ENCODE measurements around the gene NGFR.

The NGFR gene

DNA sequence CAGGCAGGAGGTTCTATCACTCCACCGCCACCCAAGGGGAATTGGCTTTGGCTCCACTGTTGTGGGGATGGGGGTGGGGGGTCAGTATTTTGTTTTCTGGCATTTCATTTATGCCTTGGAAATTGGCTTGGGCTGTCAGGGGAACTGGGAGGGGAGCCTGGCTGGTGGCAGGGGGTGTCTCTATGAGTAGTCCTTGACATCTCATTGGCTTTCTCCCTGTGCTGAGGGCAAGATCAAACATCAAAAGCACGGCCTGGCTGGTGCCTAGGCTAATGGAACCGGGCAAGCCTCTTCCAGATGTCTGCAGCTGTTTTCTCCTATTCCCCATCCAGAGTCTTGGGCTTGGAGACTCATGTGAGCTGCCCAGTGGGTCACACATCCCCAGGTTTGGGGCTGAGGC is 17.4 kb upstream of the NGFR start:
- DNase-seq (ENCODE audit: low read depth, low spot score): no peak
- in situ Hi-C loops (cut with HindIII; ENCODE audit: low sequenced_read_pairs): no loop called here
- TF ChIP-seq, protein P1, sequence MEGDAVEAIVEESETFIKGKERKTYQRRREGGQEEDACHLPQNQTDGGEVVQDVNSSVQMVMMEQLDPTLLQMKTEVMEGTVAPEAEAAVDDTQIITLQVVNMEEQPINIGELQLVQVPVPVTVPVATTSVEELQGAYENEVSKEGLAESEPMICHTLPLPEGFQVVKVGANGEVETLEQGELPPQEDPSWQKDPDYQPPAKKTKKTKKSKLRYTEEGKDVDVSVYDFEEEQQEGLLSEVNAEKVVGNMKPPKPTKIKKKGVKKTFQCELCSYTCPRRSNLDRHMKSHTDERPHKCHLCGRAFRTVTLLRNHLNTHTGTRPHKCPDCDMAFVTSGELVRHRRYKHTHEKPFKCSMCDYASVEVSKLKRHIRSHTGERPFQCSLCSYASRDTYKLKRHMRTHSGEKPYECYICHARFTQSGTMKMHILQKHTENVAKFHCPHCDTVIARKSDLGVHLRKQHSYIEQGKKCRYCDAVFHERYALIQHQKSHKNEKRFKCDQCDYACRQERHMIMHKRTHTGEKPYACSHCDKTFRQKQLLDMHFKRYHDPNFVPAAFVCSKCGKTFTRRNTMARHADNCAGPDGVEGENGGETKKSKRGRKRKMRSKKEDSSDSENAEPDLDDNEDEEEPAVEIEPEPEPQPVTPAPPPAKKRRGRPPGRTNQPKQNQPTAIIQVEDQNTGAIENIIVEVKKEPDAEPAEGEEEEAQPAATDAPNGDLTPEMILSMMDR (IDR thresholded peaks at IDR 0.05; ENCODE audit: low read depth, low read length): no peak
- H3K4me3 ChIP-seq (ENCODE audit: low read depth, low read length): no peak overlapping the region

GRCh38 chr17:49480836-49481615 is 14.1 kb upstream of the NGFR start:
- DNase-seq (ENCODE audit: low read depth, low spot score): no peak
- in situ Hi-C loops (cut with HindIII; ENCODE audit: low sequenced_read_pairs): no loop called here
- H3K4me3 ChIP-seq (ENCODE audit: low read depth, low read length): no peak overlapping the region
- TF ChIP-seq, protein P1 (IDR thresholded peaks at IDR 0.05; ENCODE audit: low read depth, low read length): no peak

DNA sequence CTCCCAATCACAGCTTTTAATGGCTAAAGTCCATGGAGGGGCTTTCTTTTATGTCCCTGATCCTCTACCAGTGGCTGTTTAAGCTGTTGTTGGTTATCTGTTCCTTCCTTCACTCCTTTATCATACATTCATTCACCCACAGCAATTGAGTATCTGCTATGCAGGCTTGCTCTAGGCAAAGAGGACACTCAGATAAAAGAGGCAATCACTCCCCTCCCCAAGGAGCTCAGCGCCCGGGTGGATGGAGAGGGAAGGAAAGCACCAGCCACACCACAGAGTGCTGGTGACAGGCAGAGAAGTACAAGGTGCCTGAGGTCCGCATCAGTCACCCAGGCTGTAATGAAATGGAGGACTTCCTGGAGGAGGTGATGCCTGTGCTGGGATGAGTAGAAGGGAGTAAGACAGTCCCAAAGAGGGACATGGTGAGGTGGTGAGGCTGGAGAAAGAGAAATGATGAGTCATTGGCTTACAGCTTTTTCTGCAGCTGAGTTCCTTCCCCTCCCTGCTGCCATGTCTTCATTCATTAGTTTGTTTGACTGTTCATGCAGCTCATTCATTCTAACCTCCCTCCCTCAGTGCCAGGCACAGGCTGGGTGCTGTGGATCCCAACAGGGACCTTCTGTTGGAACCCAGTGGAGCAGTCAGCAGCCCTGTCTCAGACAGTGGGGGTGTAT is 12.8 kb upstream of the NGFR start:
- no peak overlapping the region for H3K4me3 ChIP-seq (ENCODE audit: low read depth, low read length)
- DNase-seq (ENCODE audit: low read depth, low spot score): no peak
- TF ChIP-seq, protein P1 (IDR thresholded peaks at IDR 0.05; ENCODE audit: low read depth, low read length): no peak
- in situ Hi-C loops (cut with HindIII; ENCODE audit: low sequenced_read_pairs): no loop called here

DNA sequence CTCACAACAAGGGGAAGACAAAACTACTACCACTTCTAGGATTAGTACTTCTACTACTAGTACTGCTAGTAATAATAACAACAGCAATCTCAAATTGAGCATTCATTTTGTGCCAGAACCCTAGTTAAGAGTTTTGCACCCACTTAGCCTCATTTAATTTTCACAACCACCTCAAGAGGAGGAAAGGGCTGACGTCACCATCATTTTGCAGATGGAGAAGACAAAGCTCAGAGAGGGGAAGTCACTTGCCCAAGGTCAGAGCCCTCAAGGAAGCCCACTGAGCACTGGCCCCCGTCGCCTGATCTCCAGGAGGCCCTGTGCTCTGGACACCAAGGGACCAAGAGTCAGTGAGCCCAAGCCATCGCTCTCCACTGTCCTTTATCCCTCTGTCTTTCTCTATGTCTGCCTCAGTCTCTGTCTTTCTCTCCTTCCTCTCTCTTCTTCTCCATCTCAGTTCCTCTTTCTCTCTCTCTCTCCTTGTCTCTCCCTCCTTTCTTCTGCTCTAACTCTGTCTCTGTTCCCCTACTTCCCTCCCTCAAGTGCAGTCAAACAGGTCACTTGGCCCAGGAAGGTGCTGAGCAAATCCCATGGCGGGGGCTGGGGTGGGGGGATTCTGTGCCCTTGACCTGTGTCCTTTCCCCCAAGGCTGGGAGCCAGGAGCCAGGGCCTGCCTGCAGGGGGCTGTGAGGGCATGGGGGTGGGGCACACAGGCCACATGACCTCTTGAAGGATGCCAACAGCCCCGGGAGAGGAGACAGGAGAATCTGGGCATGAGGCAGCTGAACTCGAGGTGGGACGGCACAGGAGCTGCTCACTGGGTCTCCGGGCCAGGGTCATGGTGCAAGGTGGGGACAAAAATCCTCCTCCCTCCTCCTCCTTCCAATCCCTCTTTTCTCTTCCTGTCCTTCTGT is 11.2 kb upstream of the NGFR start:
- H3K4me3 ChIP-seq (ENCODE audit: low read depth, low read length): no peak overlapping the region
- TF ChIP-seq, protein P1 (IDR thresholded peaks at IDR 0.05; ENCODE audit: low read depth, low read length): no peak
- DNase-seq (ENCODE audit: low read depth, low spot score): no peak
- in situ Hi-C loops (cut with HindIII; ENCODE audit: low sequenced_read_pairs): no loop called here

- TF ChIP-seq, protein P1 (IDR thresholded peaks at IDR 0.05; ENCODE audit: low read depth, low read length): no peak
- no peak for DNase-seq (ENCODE audit: low read depth, low spot score)
- in situ Hi-C loops (cut with HindIII; ENCODE audit: low sequenced_read_pairs): no loop called here
- no peak overlapping the region for H3K4me3 ChIP-seq (ENCODE audit: low read depth, low read length)
Measured at GRCh38 chr17:49484588-49484987, 10.5 kb upstream of the NGFR start.

GRCh38 chr17:49486012-49486641 is 9.0 kb upstream of the NGFR start:
- H3K4me3 ChIP-seq (ENCODE audit: low read depth, low read length): no peak overlapping the region
- TF ChIP-seq, protein P1 (IDR thresholded peaks at IDR 0.05; ENCODE audit: low read depth, low read length): no peak
- in situ Hi-C loops (cut with HindIII; ENCODE audit: low sequenced_read_pairs): no loop called here
- DNase-seq (ENCODE audit: low read depth, low spot score): no peak
